A673 (cell line): ENCODE measurements around the gene SMURF1.

ENCODE experiments used
- EZH2 ChIP-seq: fragments of 200-600 bp; sonication (generic); IDR thresholded peaks from 2 replicates; pipeline ENCODE4 v1.6.1; 2017; ENCODE audit warnings: borderline replicate concordance, low read depth, mild to moderate bottlenecking, mixed read lengths, antibody characterized with exemption, low read length; ENCODE audit not compliant: poor library complexity, severe bottlenecking
- TF ChIP-seq, protein P1 (sequence below): fragments of 300-800, 200-600 bp; sonication (generic); conservative IDR thresholded peaks from 2 replicates; pipeline ENCODE4 v1.5.1; 2017; ENCODE audit warnings: low read depth, mild to moderate bottlenecking, antibody characterized with exemption, low read length, moderate library complexity, mixed read lengths

DNA sequence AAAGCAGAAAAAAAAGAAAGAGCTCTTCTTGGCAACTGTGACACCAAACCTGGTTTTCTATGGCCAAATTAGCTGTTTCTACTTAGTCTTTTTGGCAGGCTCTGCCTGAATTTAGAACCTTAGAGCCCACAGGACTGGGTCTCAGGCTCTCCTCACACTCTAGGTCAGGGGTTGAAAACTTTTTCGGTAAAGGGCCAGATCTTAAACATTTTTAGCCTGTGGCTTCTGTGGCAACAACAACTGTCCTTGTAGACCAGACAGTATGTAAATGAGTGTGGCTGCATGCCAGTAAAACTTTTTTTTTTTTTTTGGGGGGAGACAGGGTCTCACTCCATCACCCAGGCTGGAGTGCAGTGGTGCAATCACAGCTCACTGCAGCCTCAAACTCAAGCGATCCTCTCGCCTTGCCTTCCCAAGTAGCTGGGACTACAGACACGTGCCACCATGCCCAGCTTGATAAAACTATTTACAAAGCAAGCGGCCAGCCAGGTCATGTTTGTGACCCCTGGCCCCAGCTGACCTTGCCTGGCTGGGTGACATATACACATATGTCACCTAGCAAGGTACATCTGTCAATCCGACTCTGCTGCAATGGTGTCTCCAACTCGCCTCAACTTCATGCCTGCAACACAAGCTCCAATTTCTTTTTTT, 46.6 kb upstream of the SMURF1 start:
- TF ChIP-seq, protein P1, sequence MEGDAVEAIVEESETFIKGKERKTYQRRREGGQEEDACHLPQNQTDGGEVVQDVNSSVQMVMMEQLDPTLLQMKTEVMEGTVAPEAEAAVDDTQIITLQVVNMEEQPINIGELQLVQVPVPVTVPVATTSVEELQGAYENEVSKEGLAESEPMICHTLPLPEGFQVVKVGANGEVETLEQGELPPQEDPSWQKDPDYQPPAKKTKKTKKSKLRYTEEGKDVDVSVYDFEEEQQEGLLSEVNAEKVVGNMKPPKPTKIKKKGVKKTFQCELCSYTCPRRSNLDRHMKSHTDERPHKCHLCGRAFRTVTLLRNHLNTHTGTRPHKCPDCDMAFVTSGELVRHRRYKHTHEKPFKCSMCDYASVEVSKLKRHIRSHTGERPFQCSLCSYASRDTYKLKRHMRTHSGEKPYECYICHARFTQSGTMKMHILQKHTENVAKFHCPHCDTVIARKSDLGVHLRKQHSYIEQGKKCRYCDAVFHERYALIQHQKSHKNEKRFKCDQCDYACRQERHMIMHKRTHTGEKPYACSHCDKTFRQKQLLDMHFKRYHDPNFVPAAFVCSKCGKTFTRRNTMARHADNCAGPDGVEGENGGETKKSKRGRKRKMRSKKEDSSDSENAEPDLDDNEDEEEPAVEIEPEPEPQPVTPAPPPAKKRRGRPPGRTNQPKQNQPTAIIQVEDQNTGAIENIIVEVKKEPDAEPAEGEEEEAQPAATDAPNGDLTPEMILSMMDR, result no peak
- no peak for TF ChIP-seq EZH2
